Heart right ventricle (tissue), 16 donors: ENCODE data around the gene TPO. TPM values are rescaled to one million over a fixed set of nuclear protein-coding genes. Genes with fewer than 3 reads are reported as not detected.

Experiments
- ATAC-seq, 8 donors: fragments of 200-7000 bp; cut with Tn5 transposase; one replicate each; pipeline ENCODE4 v1.9.1; 2020; ENCODE audit warnings: mild to moderate bottlenecking in 8 of 8, moderate library complexity in 8 of 8, moderate number of reproducible peaks in 1 of 8
- DNase-seq, 2 donors: peaks; one replicate each; pipeline ENCODE4 v3.0.0-alpha.2; 2020
- H3K27ac ChIP-seq, 10 donors: fragments of 200-600 bp; sonication (generic) in 2 of 10; one replicate each; pipeline versions ENCODE4 v1.5.0 to v1.8.0; 2020 to 2022; ENCODE audit warnings: mild to moderate bottlenecking in 3 of 10
- H3K27me3 ChIP-seq, 7 donors: fragments of 200-600 bp; one replicate each; pipeline ENCODE4 v1.8.0; 2021 to 2022; ENCODE audit warnings: mild to moderate bottlenecking in 2 of 7
- H3K36me3 ChIP-seq, 9 donors: fragments of 200-600 bp; sonication (generic) in 1 of 9; one replicate each; pipeline versions ENCODE4 v1.5.0 to v1.8.0; 2020 to 2022; ENCODE audit warnings: mild to moderate bottlenecking in 2 of 9
- H3K4me1 ChIP-seq, 9 donors: fragments of 200-600 bp; sonication (generic) in 1 of 9; one replicate each; pipeline versions ENCODE4 v1.5.0 to v1.8.0; 2020 to 2022; ENCODE audit warnings: mild to moderate bottlenecking in 4 of 9
- H3K4me3 ChIP-seq, 10 donors: fragments of 200-600 bp; sonication (generic) in 2 of 10; one replicate each; pipeline versions ENCODE4 v1.5.0 to v1.8.0; 2020 to 2022; ENCODE audit warnings: mild to moderate bottlenecking in 7 of 10, moderate library complexity in 2 of 10
- H3K9me3 ChIP-seq, 11 donors: fragments of 200-600 bp in 10 of 11; sonication (generic) in 2 of 11; one replicate each; pipeline versions ENCODE4 v1.5.0 to v1.8.0; 2013 to 2022; ENCODE audit warnings: mild to moderate bottlenecking in 2 of 11, control low read depth in 1 of 11, moderate library complexity in 1 of 11
- CTCF ChIP-seq, 9 donors: fragments of 200-600 bp; sonication (generic) in 2 of 9; IDR thresholded peaks; one replicate each; pipeline versions ENCODE4 v1.5.0 to v1.8.0; 2021 to 2022; ENCODE audit warnings: antibody characterized with exemption in 9 of 9, mild to moderate bottlenecking in 5 of 9, moderate library complexity in 1 of 9
- WGBS, 2 donors: extraction: QIAGEN DNeasy Blood & Tissue Kit; methylation state at CpG; one replicate each; pipeline ENCODE4 v1.1.7; 2013; ENCODE audit warnings: inconsistent platforms in 1 of 2; 5-methylcytosine and 5-hydroxymethylcytosine counted together
- intact Hi-C, 10 donors: fragments of 100-400 bp; cut with DNase I; formaldehyde crosslinking; loops; one replicate each; pipeline versions ENCODE4 v1.11.1 to v1.14.2; 2022
- polyA plus RNA-seq, 2 donors: library from polyadenylated mRNA; stranded (reverse); fragments of 200-250 nt; gene quantifications; one replicate each; pipeline ENCODE4 v1.2.3, GENCODE V29; 2013
- total RNA-seq, 10 donors: library from RNA; stranded (reverse); fragmentation: NEBNext Ultra II Directional in 3 of 10; extraction: Animal tissue kit (Norgen Biotek cat#: 25700) in 3 of 10; gene quantifications; one replicate each; pipeline versions ENCODE4 v1.2.1 to v1.2.4, GENCODE V29; 2021 to 2023
- donor health status: Arrhythmogenic right ventricular cardiomyopathy.
- donor health status: ischemic (EF 13 %, LVEDD 7.1; RV severe dilation, severe dysfunction).
- donor health status: healthy with polysubstance abuse.
- donor health status: DM: no; HTN: yes; CAD: no.
- donor health status: DM: no; HTN: no; CAD: no.
- donor health status: ischemic (EF 25% LVEDD 6.9; RV normal size, moderate dysfunction).
- donor health status: ischemic (EF 25% LVEDD 5.7; RV mildly dilated, moderate dysfunction).
- donor health status: healthy.
- donor health status: DM: yes; HTN: yes; CAD: no.
- donor health status: Ischemic cardiomyopathy.
- donor health status: ischemic (EF 35%, LVEDD 5.7; RV mildly dilated, moderate dysfunction).
- donor health status: nonischemic (EF 11% LVEDD 7.7; RV severe dilation, severe dysfunction).
- donor health status: DM: yes; HTN: yes; CAD: no.
- donor health status: PGD.
- donor health status: ischemic (EF 29% LVEDD 5.4; RV normal size, mild dysfunction).
- donor health status: nonischemic (EF 23%, LVEDD 6.1; RV moderate dilation, normal function).

The TPO gene
- total and polyA plus RNA-seq, 12 donors: 0.85 to 22.1 (median 6.4) TPM

GRCh38 chr2:1494257-1494656 is 81.0 kb downstream of the TPO start:
- H3K9me3 ChIP-seq: no peaks in the 10 kb centered on the region
- peaks cover 0 to 3% (median 0%) of the 10 kb centered on the region in 9 donors for H3K36me3 ChIP-seq
- H3K4me1 ChIP-seq: peaks cover 0 to 7% (median 0%) of the 10 kb centered on the region in 9 donors
- no peak overlapping the region for H3K27ac ChIP-seq
- 83 to 85% methylated on average over 12 of the region's 12 CpGs for WGBS, 2 donors
- peaks cover 0 to 13% (median 0%) of the 10 kb centered on the region in 7 donors for H3K27me3 ChIP-seq
- intact Hi-C loops: no loop called here
- TF ChIP-seq CTCF (IDR thresholded peaks at IDR 0.05): no peak
- no peak overlapping the region for H3K4me3 ChIP-seq
- DNase-seq: no peak
- ATAC-seq: peak in 1 of 8 donors; percentile 37

- DNase-seq (no peak), ATAC-seq (no peak)
Measured at GRCh38 chr2:1494906-1495305, 81.6 kb downstream of the TPO start.

GRCh38 chr2:1495676-1496358 is 82.6 kb downstream of the TPO start:
- no peak overlapping the region for H3K27ac ChIP-seq
- peaks cover 0 to 3% (median 0%) of the 10 kb centered on the region in 9 donors for H3K36me3 ChIP-seq
- no peak for TF ChIP-seq CTCF (IDR thresholded peaks at IDR 0.05)
- intact Hi-C loops: no loop called here
- H3K27me3 ChIP-seq: peaks cover 0 to 13% (median 0%) of the 10 kb centered on the region in 7 donors
- no peaks in the 10 kb centered on the region for H3K9me3 ChIP-seq
- H3K4me1 ChIP-seq: peaks cover 0 to 7% (median 0%) of the 10 kb centered on the region in 9 donors
- WGBS, 2 donors: 79 to 85% methylated on average over 22 of the region's 22 CpGs
- DNase-seq (no peak), ATAC-seq (no peak)
- H3K4me3 ChIP-seq: no peak overlapping the region

More at GRCh38 chr2:1494906-1495305, 81.6 kb downstream of the TPO start:
- TF ChIP-seq CTCF (IDR thresholded peaks at IDR 0.05): no peak
- Histone ChIP-seq H3K4me3 (no peak overlapping the region), H3K9me3 (no peaks in the 10 kb centered on the region), H3K36me3 (peaks cover 0 to 3% (median 0%) of the 10 kb centered on the region in 9 donors), H3K4me1 (peaks cover 0 to 7% (median 0%) of the 10 kb centered on the region in 9 donors), H3K27ac (no peak overlapping the region), H3K27me3 (peaks cover 0 to 13% (median 0%) of the 10 kb centered on the region in 7 donors)
- WGBS, 2 donors: 85 to 88% methylated on average over 9 of the region's 9 CpGs
- intact Hi-C loops: no loop called here

GRCh38 chr2:1496359-1496821 is 83.1 kb downstream of the TPO start:
- Histone ChIP-seq H3K27ac (no peak overlapping the region), H3K27me3 (peaks cover 0 to 13% (median 0%) of the 10 kb centered on the region in 7 donors), H3K4me1 (peaks cover 0 to 7% (median 0%) of the 10 kb centered on the region in 9 donors), H3K36me3 (peaks cover 0 to 3% (median 0%) of the 10 kb centered on the region in 9 donors), H3K9me3 (no peaks in the 10 kb centered on the region), H3K4me3 (no peak overlapping the region)
- WGBS, 2 donors: 85 to 88% methylated on average over 19 of the region's 19 CpGs
- intact Hi-C loops: no loop called here
- DNase-seq (no peak), ATAC-seq (no peak)
- no peak for TF ChIP-seq CTCF (IDR thresholded peaks at IDR 0.05)
